ENCODE results near the gene SELL.
"Not testable (repeated sequence)": the region's sequence is repeated elsewhere in the genome, so short reads cannot be mapped to it uniquely, and the experiment has no call there.

SELL gene

DNA sequence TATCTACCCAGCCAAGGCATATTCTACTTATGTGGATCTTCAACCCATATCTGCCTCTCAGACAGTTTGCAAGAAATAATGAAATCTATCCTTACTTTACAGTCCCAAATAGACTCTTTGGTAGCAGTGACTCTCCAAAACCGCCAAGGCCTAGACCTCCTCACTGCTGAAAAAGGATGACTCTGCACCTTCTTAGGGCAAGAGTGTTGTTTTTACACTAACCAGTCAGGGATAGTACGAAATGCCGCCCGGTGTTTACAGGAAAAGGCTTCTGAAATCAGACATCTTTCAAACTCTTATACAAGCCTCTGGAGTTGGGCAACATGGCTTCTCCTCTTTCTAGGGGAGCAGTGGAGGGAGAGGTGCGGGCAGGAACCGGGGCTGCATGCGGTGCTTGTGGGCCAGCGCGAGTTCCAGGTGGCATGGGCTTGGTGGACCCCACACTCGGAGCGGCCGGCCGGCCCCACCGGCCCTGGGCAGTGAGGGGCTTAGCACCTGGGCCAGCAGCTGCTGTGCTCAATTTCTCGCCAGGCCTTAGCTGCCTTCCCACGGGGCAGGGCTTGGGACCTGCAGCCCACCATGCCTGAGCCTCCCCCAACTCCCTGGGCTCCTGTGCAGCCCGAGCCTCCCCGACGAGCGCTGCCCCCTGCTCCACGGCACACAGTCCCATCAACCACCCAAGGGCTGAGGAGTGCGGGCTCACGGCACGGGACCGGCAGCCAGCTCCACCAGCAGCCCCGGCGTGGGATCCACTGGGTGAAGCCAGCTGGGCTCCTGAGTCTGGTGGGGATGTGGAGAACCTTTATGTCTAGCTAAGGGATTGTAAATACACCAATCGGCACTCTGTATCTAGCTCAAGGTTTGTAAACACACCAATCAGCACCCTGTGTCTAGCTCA, 43.5 kb downstream of the SELL start:
- DNase-seq (ENCODE audit: low read depth, low spot score): not testable (repeated sequence)

DNA sequence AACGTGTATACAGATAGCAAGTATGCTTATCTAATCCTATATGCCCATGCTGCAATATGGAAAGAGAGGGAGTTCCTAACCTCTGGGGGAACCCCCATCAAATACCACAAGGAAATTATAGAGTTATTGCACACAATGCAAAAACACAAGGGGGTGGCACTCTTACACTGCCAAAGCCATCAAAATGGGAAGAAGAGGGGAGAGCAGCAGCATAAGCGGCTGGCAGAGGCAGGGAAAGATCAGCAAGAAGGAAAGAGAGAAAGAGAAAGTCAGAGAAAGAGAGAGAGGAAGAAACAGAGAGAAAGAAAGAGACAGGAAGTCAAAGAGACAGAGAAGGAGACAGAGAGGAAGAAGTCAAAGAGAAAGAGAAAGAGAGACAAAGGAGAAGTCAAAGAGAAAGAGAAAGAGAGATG, 44.2 kb downstream of the SELL start:
- not testable (repeated sequence) for DNase-seq (ENCODE audit: low read depth, low spot score)

DNA sequence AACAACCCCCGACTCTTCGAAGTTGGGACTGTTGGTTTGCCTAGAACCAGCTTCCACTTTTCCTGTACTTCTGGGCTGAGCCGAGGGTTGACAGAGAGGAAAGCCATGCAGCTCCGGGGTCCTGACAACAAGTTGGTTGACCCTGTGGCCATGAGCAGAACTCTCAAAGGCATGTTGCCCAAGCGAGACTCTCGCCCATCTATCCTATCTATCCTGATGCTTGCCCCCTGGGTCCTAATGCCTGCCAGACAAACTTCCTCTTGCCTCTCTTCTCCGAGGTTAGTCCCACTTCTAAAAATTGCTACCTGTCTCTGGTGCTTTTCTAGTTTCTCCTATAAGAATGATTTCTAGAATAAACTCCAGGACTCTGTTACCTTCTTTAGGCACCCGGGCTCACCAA, 48.7 kb downstream of the SELL start:
- DNase-seq (ENCODE audit: low read depth, low spot score): not testable (repeated sequence)

DNA sequence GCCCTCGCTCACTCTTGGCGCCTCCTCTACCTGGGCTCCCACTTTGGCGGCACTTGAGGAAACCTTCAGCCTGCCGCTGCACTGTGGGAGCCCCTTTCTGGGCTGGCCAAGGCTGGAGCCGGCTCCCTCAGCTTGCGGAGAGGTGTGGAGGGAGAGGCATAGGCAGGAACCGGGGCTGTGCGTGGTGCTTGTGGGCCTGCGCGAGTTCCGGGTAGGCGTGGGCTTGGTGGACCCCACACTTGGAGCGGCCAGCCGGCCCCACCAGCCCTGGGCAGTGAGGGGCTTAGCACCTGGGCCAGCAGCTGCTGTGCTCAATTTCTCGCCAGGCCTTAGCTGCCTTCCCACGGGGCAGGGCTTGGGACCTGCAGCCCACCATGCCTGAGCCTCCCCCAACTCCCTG, 50.4 kb downstream of the SELL start:
- not testable (repeated sequence) for DNase-seq (ENCODE audit: low read depth, low spot score)

DNA sequence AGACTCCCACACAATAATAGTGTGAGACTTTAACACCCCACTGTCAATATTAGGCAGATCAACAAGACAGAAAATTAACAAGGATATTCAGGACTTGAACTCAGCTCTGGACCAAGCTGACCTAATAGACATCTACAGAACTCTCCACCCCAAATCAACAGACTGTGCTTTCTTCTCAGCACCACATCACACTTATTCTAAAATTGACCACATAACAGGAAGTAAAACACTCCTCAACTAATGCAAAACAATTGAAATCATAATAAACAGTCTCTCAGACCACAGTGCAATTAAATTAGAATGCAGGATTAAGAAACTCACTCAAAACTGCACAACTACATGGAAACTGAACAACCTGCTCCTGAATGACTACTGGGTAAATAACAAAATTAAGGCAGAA, 52.6 kb downstream of the SELL start:
- DNase-seq (ENCODE audit: low read depth, low spot score): not testable (repeated sequence)

DNA sequence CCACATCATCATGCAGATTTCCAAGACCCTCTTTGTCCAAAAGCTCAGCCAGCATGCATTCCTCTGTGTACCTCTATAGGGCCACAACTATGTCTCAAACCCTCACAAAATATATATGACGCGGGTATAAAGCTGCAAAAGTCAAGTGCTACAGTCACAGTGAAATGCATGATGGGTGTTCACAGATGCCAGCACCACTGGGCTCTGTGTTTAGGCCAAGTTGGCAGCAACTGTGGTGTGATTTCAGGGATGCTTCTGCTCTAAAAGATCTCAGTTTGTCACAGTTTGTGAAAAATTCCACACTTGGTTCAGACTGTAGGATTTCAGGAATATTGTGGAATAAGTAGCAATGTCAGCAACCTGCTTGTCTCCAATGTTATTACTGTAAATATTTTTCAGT, 57.5 kb downstream of the SELL start:
- no peak for DNase-seq (ENCODE audit: low read depth, low spot score)

DNA sequence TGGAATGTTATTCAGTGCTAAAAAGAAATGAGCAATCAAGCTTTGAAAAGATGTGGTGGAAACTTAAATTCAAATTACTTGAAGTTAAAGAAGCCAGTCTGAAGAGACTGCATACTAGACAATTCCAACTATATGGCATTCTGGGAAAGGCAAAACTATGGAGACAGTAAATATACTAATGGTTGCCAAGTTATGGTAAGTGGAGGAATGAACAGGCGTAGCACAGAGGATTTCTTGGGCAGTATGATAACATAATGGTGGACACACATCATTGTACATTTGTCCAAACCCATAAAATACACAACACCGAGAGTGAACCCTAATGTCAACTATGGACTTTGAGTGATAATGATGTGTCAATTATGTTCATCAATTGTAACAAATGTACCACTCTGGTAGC, 60.4 kb downstream of the SELL start:
- DNase-seq (ENCODE audit: low read depth, low spot score): no peak

DNA sequence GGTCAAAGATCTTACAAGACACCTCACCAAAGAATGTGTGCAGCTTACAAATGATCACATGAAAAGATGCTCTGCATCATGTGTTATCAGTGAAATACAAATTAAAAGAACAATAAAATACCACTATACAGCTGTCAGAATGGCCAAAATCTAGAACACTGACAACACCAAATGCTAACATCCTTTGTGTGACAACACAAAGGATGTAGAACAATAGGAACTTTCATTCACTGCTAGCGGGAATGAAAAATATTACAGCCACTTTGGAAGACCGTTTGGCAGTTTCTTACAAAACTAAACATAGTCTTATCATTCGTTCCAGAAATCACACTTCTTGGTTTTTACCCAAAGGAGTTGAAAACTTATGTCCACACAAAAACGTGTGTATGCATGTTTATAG, 60.9 kb downstream of the SELL start:
- no peak for DNase-seq (ENCODE audit: low read depth, low spot score)

DNA sequence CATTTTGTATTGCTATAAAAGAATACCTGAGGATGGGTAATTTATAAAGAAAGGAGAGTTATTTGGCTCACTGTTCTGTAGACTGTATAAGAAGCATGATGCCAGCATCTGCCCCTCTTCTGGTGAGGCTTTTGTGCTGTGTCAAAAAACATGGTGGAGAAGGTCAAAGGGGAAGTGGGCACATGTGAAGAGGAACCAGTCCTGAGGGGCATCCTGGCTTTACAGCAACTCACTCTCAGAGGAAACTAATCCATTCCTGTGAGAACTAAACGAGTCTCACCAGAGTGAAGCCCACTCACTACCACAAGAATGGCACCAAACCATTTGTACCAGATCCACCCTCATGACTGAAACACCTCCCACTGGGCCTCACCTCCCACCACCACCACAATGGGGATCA, 62.7 kb downstream of the SELL start:
- no peak for DNase-seq (ENCODE audit: low read depth, low spot score)

DNA sequence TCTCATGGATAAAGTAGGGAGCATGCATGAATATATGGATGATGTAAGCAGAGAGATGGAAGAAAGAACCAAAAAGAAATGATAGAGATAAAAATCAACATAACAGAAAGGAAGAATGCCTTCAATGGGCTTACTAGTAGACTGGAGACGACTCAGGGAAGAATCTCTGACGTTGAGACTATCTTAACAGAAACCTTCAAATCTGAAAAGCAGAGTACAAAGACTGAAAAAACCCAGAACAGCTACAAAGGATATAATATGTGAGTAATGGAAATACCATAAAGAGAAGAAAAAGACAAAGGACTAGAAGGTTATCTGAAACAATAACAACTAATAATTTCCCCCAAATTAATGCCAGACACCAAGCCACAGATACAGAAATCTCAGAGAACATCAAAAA, 63.2 kb downstream of the SELL start:
- DNase-seq (ENCODE audit: low read depth, low spot score): no peak

DNA sequence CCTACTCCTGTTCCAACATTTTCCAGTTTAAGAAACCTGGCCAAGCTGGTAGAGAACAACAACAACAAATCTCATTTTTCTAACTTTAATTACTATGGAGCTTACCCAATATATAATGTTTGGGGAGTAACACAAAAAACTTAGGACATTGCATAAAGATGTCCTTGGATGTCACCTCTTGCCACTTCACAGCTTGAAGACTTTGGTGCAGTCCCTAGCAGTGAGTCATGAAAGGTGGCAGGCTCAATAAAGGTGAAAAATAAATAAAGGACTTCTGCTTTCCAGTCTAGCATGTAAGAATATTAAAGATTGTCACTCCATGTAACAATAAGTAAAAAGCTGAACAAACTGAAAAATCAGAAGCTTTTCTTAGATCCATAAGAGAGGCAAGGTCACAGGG, 63.9 kb downstream of the SELL start:
- no peak for DNase-seq (ENCODE audit: low read depth, low spot score)

DNA sequence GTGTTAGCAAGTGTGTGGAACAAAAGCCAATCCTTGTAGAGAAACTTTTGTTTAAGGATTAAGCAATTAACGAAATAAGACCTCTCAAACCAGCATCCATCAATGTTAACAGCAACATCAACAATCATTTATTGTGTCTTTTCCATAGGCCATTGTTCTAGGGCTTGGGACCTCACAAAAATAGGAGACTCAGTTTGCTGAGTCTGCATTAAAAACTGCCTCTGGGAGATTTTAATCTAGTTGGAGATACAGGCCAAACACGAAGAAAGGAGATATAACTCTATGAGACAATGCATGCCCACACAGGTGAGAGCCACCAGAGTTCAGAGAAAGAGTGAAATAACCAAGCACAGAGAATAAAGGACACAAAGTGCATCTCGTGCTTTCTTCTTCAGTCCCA, 67.1 kb downstream of the SELL start:
- no peak for DNase-seq (ENCODE audit: low read depth, low spot score)

Data from activated naive CD8-positive, alpha-beta T cell treated with anti-CD3 and anti-CD28 coated beads, Interleukin-2, amount 50 U/mL, for 16 hours (primary cell).